Aorta (tissue), 5 donors: ENCODE results near the gene BMPR1B. TPM values are rescaled to one million over a fixed set of nuclear protein-coding genes. Genes with fewer than 3 reads are reported as not detected.

Experiments
- ATAC-seq: fragments of 200-7000 bp; cut with Tn5 transposase; one replicate; pipeline ENCODE4 v1.9.1; 2022; ENCODE audit warnings: moderate library complexity; ENCODE audit not compliant: low FRiP score
- DNase-seq, 2 donors: peaks; one replicate each; pipeline ENCODE4 v3.0.0-alpha.2; 2020
- H3K27ac ChIP-seq, 2 donors: one replicate each; pipeline ENCODE4 v1.5.1; 2013; ENCODE audit warnings: low read length in 2 of 2, mild to moderate bottlenecking in 2 of 2, moderate library complexity in 2 of 2, control low read depth in 1 of 2, inconsistent platforms in 1 of 2, low read depth in 1 of 2
- H3K27me3 ChIP-seq, 2 donors: one replicate each; pipeline ENCODE4 v1.6.1; 2013; ENCODE audit warnings: control low read depth in 1 of 2, low read length in 1 of 2, mild to moderate bottlenecking in 1 of 2, moderate library complexity in 1 of 2; ENCODE audit not compliant: insufficient read depth in 2 of 2, control insufficient read depth in 1 of 2
- H3K36me3 ChIP-seq, 2 donors: one replicate each; pipeline ENCODE4 v1.6.1; 2013; ENCODE audit warnings: control low read depth in 1 of 2, low read length in 1 of 2, mild to moderate bottlenecking in 1 of 2; ENCODE audit not compliant: insufficient read depth in 2 of 2, control insufficient read depth in 1 of 2
- H3K4me1 ChIP-seq, 2 donors: one replicate each; pipeline ENCODE4 v1.6.1; 2013; ENCODE audit warnings: low read length in 2 of 2, control low read depth in 1 of 2, mild to moderate bottlenecking in 1 of 2, moderate library complexity in 1 of 2; ENCODE audit not compliant: insufficient read depth in 2 of 2, control insufficient read depth in 1 of 2
- H3K4me3 ChIP-seq, 2 donors: one replicate each; pipeline ENCODE4 v1.5.1; 2013; ENCODE audit warnings: low read length in 2 of 2, control low read depth in 1 of 2, mild to moderate bottlenecking in 1 of 2
- H3K9me3 ChIP-seq: one replicate; pipeline ENCODE4 v1.6.1; 2013; ENCODE audit warnings: mild to moderate bottlenecking, low read length; ENCODE audit not compliant: control insufficient read depth
- WGBS, 2 donors: extraction: QIAGEN DNeasy Blood & Tissue Kit; methylation state at CpG; one replicate each; pipeline ENCODE4 v1.1.7; 2013; 5-methylcytosine and 5-hydroxymethylcytosine counted together
- intact Hi-C, 2 donors: fragments of 100-400 bp; cut with DNase I; formaldehyde crosslinking; loops; one replicate each; pipeline versions ENCODE4 v1.14.2 to v1.15.0; 2022
- polyA plus RNA-seq, 2 donors: library from polyadenylated mRNA; stranded (reverse); fragments of 200-250 nt; gene quantifications; one replicate each; pipeline ENCODE4 v1.2.3, GENCODE V29; 2013
- total RNA-seq, 2 donors: library from RNA; stranded (reverse); fragmentation: NEBNext Ultra II Directional; extraction: Animal tissue kit (Norgen Biotek cat#: 25700); gene quantifications; one replicate each; pipeline ENCODE4 v1.2.1, GENCODE V29; 2021
- donor health status: healthy with polysubstance abuse.
- donor health status: Bipolar disorder and iron deficiency.
- donor health status: DM: no; HTN: no; CAD: no.
- donor health status: DM: no; HTN: no; CAD: no.
- donor health status: DM: yes; HTN: yes; CAD: no.

BMPR1B gene
- total and polyA plus RNA-seq, 4 donors: 1.0 to 14.6 (median 8.0) TPM

GRCh38 chr4:95080969-95081368 is 323.2 kb downstream of the BMPR1B start:
- H3K27ac ChIP-seq: no peak overlapping the region

GRCh38 chr4:95084584-95084983 is 326.8 kb downstream of the BMPR1B start:
- Histone ChIP-seq H3K4me1 (peaks cover 0 to 2% of the 10 kb centered on the region in 2 donors), H3K36me3 (no peaks in the 10 kb centered on the region), H3K27ac (no peak overlapping the region), H3K4me3 (no peak overlapping the region), H3K27me3 (no peaks in the 10 kb centered on the region), H3K9me3 (no peaks in the 10 kb centered on the region)
- intact Hi-C loops: no loop called here
- ATAC-seq: no peak
- 90 to 93% methylated on average over 3 of the region's 3 CpGs for WGBS, 2 donors
- DNase-seq: no peak

More at GRCh38 chr4:95080969-95081368, 323.2 kb downstream of the BMPR1B start:
- intact Hi-C loops: no loop called here
- no peaks in the 10 kb centered on the region for H3K27me3 ChIP-seq
- no peak for ATAC-seq
- H3K4me1 ChIP-seq: no peaks in the 10 kb centered on the region
- H3K9me3 ChIP-seq: no peaks in the 10 kb centered on the region
- no peaks in the 10 kb centered on the region for H3K36me3 ChIP-seq
- no peak overlapping the region for H3K4me3 ChIP-seq
- 87% methylated on average over 3 of the region's 3 CpGs for WGBS, 2 donors
- DNase-seq: no peak

- DNase-seq: no peak
These were observed 327.5 kb downstream of the BMPR1B start for GRCh38 chr4:95085124-95085833.

GRCh38 chr4:95086551-95086950 is 328.8 kb downstream of the BMPR1B start:
- intact Hi-C loops: no loop called here
- Histone ChIP-seq H3K9me3 (no peaks in the 10 kb centered on the region), H3K27ac (no peak overlapping the region), H3K4me1 (peaks cover 0 to 2% of the 10 kb centered on the region in 2 donors), H3K27me3 (no peaks in the 10 kb centered on the region), H3K36me3 (no peaks in the 10 kb centered on the region), H3K4me3 (no peak overlapping the region)
- DNase-seq (no peak), ATAC-seq (no peak)
- WGBS, 2 donors: 94 to 100% methylated on average over 1 of the region's 1 CpG

More at GRCh38 chr4:95085124-95085833, 327.5 kb downstream of the BMPR1B start:
- ATAC-seq: no peak
- WGBS, 2 donors: 93 to 94% methylated on average over 7 of the region's 7 CpGs
- no peaks in the 10 kb centered on the region for H3K9me3 ChIP-seq
- intact Hi-C loops: no loop called here
- H3K27ac ChIP-seq: no peak overlapping the region
- no peaks in the 10 kb centered on the region for H3K36me3 ChIP-seq
- peaks cover 0 to 2% of the 10 kb centered on the region in 2 donors for H3K4me1 ChIP-seq
- H3K27me3 ChIP-seq: no peaks in the 10 kb centered on the region
- H3K4me3 ChIP-seq: no peak overlapping the region

- DNase-seq (no peak), ATAC-seq (no peak)
- Histone ChIP-seq H3K27me3 (no peaks in the 10 kb centered on the region), H3K4me3 (no peak overlapping the region), H3K27ac (no peak overlapping the region), H3K36me3 (no peaks in the 10 kb centered on the region), H3K9me3 (no peaks in the 10 kb centered on the region), H3K4me1 (peaks cover 0 to 2% of the 10 kb centered on the region in 2 donors)
- 95 to 96% methylated on average over 2 of the region's 2 CpGs for WGBS, 2 donors
- intact Hi-C loops: no loop called here
These were observed 330.1 kb downstream of the BMPR1B start for GRCh38 chr4:95087657-95088455.

- Histone ChIP-seq H3K4me3 (peak overlapping the region in 1 of 2 donors; percentile 48), H3K36me3 (no peaks in the 10 kb centered on the region), H3K27me3 (no peaks in the 10 kb centered on the region), H3K9me3 (no peaks in the 10 kb centered on the region), H3K4me1 (peaks cover 0 to 2% of the 10 kb centered on the region in 2 donors), H3K27ac (no peak overlapping the region)
- ATAC-seq: no peak
- WGBS, 2 donors: 56 to 61% methylated on average over 3 of the region's 3 CpGs
- DNase-seq: no peak
- intact Hi-C loops: loop anchor here in 1 of 2 donors (5.0 to 10.0 kb wide), 3 partner anchors 216 to 336 kb away; partner anchors contain the start of gene BMPR1B
These were observed 333.5 kb downstream of the BMPR1B start for GRCh38 chr4:95091272-95091671.

GRCh38 chr4:95092766-95093165 is 335.0 kb downstream of the BMPR1B start:
- no peaks in the 10 kb centered on the region for H3K27me3 ChIP-seq
- 36 to 37% methylated on average over 3 of the region's 3 CpGs for WGBS, 2 donors
- no peaks in the 10 kb centered on the region for H3K36me3 ChIP-seq
- ATAC-seq: no peak
- H3K9me3 ChIP-seq: no peaks in the 10 kb centered on the region
- H3K27ac ChIP-seq: no peak overlapping the region
- intact Hi-C loops: loop anchor here (2.0 to 10.0 kb wide), 4 partner anchors 218 to 338 kb away; partner anchors contain the start of gene BMPR1B (in 2 of the 2)
- DNase-seq: no peak
- peak overlapping the region in 1 of 2 donors; percentile 34 for H3K4me3 ChIP-seq
- peaks cover 0 to 2% of the 10 kb centered on the region in 2 donors for H3K4me1 ChIP-seq

GRCh38 chr4:95093460-95093859 is 335.7 kb downstream of the BMPR1B start:
- WGBS, 2 donors: 82 to 85% methylated on average over 2 of the region's 2 CpGs
- DNase-seq (no peak), ATAC-seq (no peak)
- H3K36me3 ChIP-seq: no peaks in the 10 kb centered on the region
- intact Hi-C loops: loop anchor here (2.0 to 10.0 kb wide), 4 partner anchors 219 to 339 kb away; partner anchors contain the start of gene BMPR1B (in 2 of the 2)
- no peaks in the 10 kb centered on the region for H3K4me1 ChIP-seq
- no peak overlapping the region for H3K27ac ChIP-seq
- no peak overlapping the region for H3K4me3 ChIP-seq
- H3K27me3 ChIP-seq: no peaks in the 10 kb centered on the region
- no peaks in the 10 kb centered on the region for H3K9me3 ChIP-seq
